OCI-LY1 (cell line): ENCODE data around the gene ATXN7L1.

ENCODE experiments used
- EZH2 ChIP-seq: fragments of 200-600 bp; sonication (generic), shearing (Covaris generic); IDR thresholded peaks from 2 replicates; pipeline ENCODE4 v1.8.0; 2017; ENCODE audit warnings: borderline replicate concordance, mixed run types, mild to moderate bottlenecking, antibody characterized with exemption, low read length, moderate library complexity, mixed read lengths
- TF ChIP-seq, protein P1 (sequence below): fragments of 200-600 bp; sonication (generic), shearing (Covaris generic); IDR thresholded peaks from 2 replicates; pipeline ENCODE4 v1.5.1; 2017; ENCODE audit warnings: mild to moderate bottlenecking, antibody characterized with exemption, low read length, moderate library complexity, mixed read lengths

DNA sequence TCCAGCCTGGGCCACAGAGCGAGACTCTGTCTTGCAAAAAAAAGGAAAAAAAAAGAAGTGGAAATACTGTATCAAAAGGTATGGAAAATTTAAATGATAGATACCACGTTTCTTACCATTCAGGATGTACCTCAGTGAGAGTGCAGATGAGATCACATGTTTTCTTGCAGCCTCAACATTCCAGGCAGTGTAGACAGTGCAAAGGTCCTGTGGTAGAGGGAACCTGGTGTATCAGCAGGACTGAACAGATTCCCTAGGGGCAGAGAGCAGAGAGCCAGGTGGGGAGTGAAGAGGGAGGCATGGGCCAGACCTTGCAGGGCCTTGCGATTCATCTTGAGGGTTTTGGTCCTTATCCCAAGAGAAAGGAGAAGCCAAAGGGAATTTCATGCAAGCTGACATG is 17.7 kb upstream of the ATXN7L1 start:
- TF ChIP-seq, protein P1, sequence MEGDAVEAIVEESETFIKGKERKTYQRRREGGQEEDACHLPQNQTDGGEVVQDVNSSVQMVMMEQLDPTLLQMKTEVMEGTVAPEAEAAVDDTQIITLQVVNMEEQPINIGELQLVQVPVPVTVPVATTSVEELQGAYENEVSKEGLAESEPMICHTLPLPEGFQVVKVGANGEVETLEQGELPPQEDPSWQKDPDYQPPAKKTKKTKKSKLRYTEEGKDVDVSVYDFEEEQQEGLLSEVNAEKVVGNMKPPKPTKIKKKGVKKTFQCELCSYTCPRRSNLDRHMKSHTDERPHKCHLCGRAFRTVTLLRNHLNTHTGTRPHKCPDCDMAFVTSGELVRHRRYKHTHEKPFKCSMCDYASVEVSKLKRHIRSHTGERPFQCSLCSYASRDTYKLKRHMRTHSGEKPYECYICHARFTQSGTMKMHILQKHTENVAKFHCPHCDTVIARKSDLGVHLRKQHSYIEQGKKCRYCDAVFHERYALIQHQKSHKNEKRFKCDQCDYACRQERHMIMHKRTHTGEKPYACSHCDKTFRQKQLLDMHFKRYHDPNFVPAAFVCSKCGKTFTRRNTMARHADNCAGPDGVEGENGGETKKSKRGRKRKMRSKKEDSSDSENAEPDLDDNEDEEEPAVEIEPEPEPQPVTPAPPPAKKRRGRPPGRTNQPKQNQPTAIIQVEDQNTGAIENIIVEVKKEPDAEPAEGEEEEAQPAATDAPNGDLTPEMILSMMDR: no peak
- TF ChIP-seq EZH2: no peak
